Trophoblast cell (in vitro differentiated cells and primary cell): ENCODE measurements around the gene C13orf46.

Source experiments
- DNase-seq, 2 donors: peaks; one replicate each; pipeline ENCODE4 v3.0.0-alpha.2; 2016
- H2AFZ ChIP-seq: 2 replicates; pipeline ENCODE4 v1.6.1; 2013; ENCODE audit warnings: low read length, moderate library complexity, mild to moderate bottlenecking; ENCODE audit not compliant: insufficient read depth, poor library complexity
- H2AK5ac ChIP-seq: 2 replicates; pipeline ENCODE4 v1.6.1; 2013; ENCODE audit warnings: mild to moderate bottlenecking, low read length
- H2BK120ac ChIP-seq: 2 replicates; pipeline ENCODE4 v1.6.1; 2013; ENCODE audit warnings: low read length, mild to moderate bottlenecking, moderate library complexity; ENCODE audit not compliant: insufficient read depth, poor library complexity
- H2BK12ac ChIP-seq: 2 replicates; pipeline ENCODE4 v1.6.1; 2013; ENCODE audit warnings: mild to moderate bottlenecking, low read length, moderate library complexity
- H2BK5ac ChIP-seq: 2 replicates; pipeline ENCODE4 v1.6.1; 2013; ENCODE audit warnings: low read length, low read depth, moderate library complexity, mild to moderate bottlenecking; ENCODE audit not compliant: poor library complexity
- H3K14ac ChIP-seq: 2 replicates; pipeline ENCODE4 v1.6.1; 2013; ENCODE audit warnings: mild to moderate bottlenecking, low read length
- H3K18ac ChIP-seq: 2 replicates; pipeline ENCODE4 v1.6.1; 2013; ENCODE audit warnings: mild to moderate bottlenecking, low read length
- H3K23ac ChIP-seq: 2 replicates; pipeline ENCODE4 v1.6.1; 2013; ENCODE audit warnings: low read length
- H3K27ac ChIP-seq: 2 replicates; pipeline ENCODE4 v1.5.1; 2013; ENCODE audit warnings: low read depth, mild to moderate bottlenecking, inconsistent platforms, low read length, moderate library complexity
- H3K27me3 ChIP-seq: 2 replicates; pipeline ENCODE4 v1.6.1; 2013; ENCODE audit warnings: inconsistent platforms, mild to moderate bottlenecking, low read length, moderate library complexity; ENCODE audit not compliant: insufficient read depth
- H3K36me3 ChIP-seq, 2 experiments: 1 replicate in 1 of 2; 2 replicates in 1 of 2; pipeline ENCODE4 v1.6.1; 2013; ENCODE audit warnings: low read length in 2 of 2, mild to moderate bottlenecking in 2 of 2, moderate library complexity in 1 of 2; ENCODE audit not compliant: insufficient read depth in 2 of 2, control insufficient read depth in 1 of 2
- H3K4ac ChIP-seq: 2 replicates; pipeline ENCODE4 v1.6.1; 2013; ENCODE audit warnings: low read depth, mild to moderate bottlenecking, low read length, moderate library complexity
- H3K4me1 ChIP-seq, 2 experiments: 1 replicate in 1 of 2; 2 replicates in 1 of 2; pipeline ENCODE4 v1.6.1; 2013; ENCODE audit warnings: low read length in 2 of 2, mild to moderate bottlenecking in 2 of 2, moderate library complexity in 1 of 2; ENCODE audit not compliant: insufficient read depth in 2 of 2, control insufficient read depth in 1 of 2
- H3K4me2 ChIP-seq: 2 replicates; pipeline ENCODE4 v1.6.1; 2013; ENCODE audit warnings: inconsistent platforms, mild to moderate bottlenecking, low read length, moderate library complexity
- H3K4me3 ChIP-seq: 2 replicates; pipeline ENCODE4 v1.5.1; 2013; ENCODE audit warnings: mild to moderate bottlenecking, low read depth, low read length, inconsistent platforms
- H3K79me1 ChIP-seq: one replicate; pipeline ENCODE4 v1.6.1; 2013; ENCODE audit warnings: low read length
- H3K79me2 ChIP-seq: 2 replicates; pipeline ENCODE4 v1.6.1; 2013; ENCODE audit warnings: low read length, mild to moderate bottlenecking; ENCODE audit not compliant: control insufficient read depth, insufficient read depth, poor library complexity
- H3K9ac ChIP-seq: 2 replicates; pipeline ENCODE4 v1.6.1; 2013; ENCODE audit warnings: mild to moderate bottlenecking, low read length
- H3K9me3 ChIP-seq: 2 replicates; pipeline ENCODE4 v1.6.1; 2013; ENCODE audit warnings: low read depth, mild to moderate bottlenecking, control low read depth, inconsistent platforms, low read length; ENCODE audit not compliant: insufficient read depth
- H4K12ac ChIP-seq: 2 replicates; pipeline ENCODE4 v1.6.1; 2013; ENCODE audit warnings: low read depth, mild to moderate bottlenecking, low read length, moderate library complexity
- H4K8ac ChIP-seq: 2 replicates; pipeline ENCODE4 v1.6.1; 2013; ENCODE audit warnings: low read depth, mild to moderate bottlenecking, low read length, moderate library complexity
- H4K91ac ChIP-seq: one replicate; pipeline ENCODE4 v1.6.1; 2013; ENCODE audit warnings: low read depth, mild to moderate bottlenecking, low read length, moderate library complexity
- WGBS: extraction: QIAGEN DNeasy Blood & Tissue Kit; methylation state at CpG from one replicate; pipeline ENCODE4 v1.1.7; 2013; ENCODE audit warnings: missing lambda C conversion rate; ENCODE audit not compliant: insufficient read length, insufficient coverage; ENCODE audit errors: extremely low coverage; 5-methylcytosine and 5-hydroxymethylcytosine counted together

C13orf46 gene

GRCh38 chr13:113999618-113999910 is 25.7 kb upstream of the C13orf46 start:
- Histone ChIP-seq H3K27ac (no peak overlapping the region), H3K36me3 (peaks cover 29 to 51% of the 10 kb centered on the region in 2 experiments), H4K8ac (no peak overlapping the region), H2AK5ac (no peak overlapping the region), H3K4me2 (no peak overlapping the region), H4K12ac (no peak overlapping the region), H2AFZ (no peak overlapping the region), H2BK120ac (no peak overlapping the region), H3K9ac (no peak overlapping the region), H2BK5ac (no peak overlapping the region), H3K9me3 (peaks cover 4% of the 10 kb centered on the region), H3K4me3 (no peak overlapping the region), H3K4me1 (no peaks in the 10 kb centered on the region), H3K79me2 (no peaks in the 10 kb centered on the region), H3K23ac (no peak overlapping the region), H3K18ac (no peak overlapping the region), H2BK12ac (no peak overlapping the region), H3K79me1 (no peaks in the 10 kb centered on the region), H4K91ac (no peak overlapping the region), H3K14ac (no peak overlapping the region), H3K4ac (no peak overlapping the region), H3K27me3 (no peaks in the 10 kb centered on the region)
- DNase-seq, result no peak
- WGBS, result no CpG with 5 or more reads among the region's 10 CpGs

GRCh38 chr13:113998781-113999617 is 25.1 kb upstream of the C13orf46 start:
- Histone ChIP-seq H3K79me2 (no peaks in the 10 kb centered on the region), H2AFZ (no peak overlapping the region), H2BK120ac (no peak overlapping the region), H4K8ac (no peak overlapping the region), H4K12ac (no peak overlapping the region), H3K18ac (no peak overlapping the region), H3K23ac (no peak overlapping the region), H3K4me3 (no peak overlapping the region), H3K14ac (no peak overlapping the region), H2BK12ac (no peak overlapping the region), H2BK5ac (no peak overlapping the region), H3K27ac (no peak overlapping the region), H3K4ac (no peak overlapping the region), H3K9me3 (peaks cover 4% of the 10 kb centered on the region), H4K91ac (no peak overlapping the region), H3K36me3 (peaks cover 29 to 48% of the 10 kb centered on the region in 2 experiments), H2AK5ac (no peak overlapping the region), H3K27me3 (no peaks in the 10 kb centered on the region), H3K4me1 (no peaks in the 10 kb centered on the region), H3K4me2 (no peak overlapping the region), H3K79me1 (no peaks in the 10 kb centered on the region), H3K9ac (no peak overlapping the region)
- WGBS, result no CpG with 5 or more reads among the region's 42 CpGs
- DNase-seq, result no peak

- H3K79me1 ChIP-seq, result no peaks in the 10 kb centered on the region
- H3K9me3 ChIP-seq, result peaks cover 4% of the 10 kb centered on the region
- H3K4me1 ChIP-seq, result no peaks in the 10 kb centered on the region
- H3K4ac ChIP-seq, result no peak overlapping the region
- H3K18ac ChIP-seq, result no peak overlapping the region
- H2BK5ac ChIP-seq, result no peak overlapping the region
- no peak overlapping the region for H2AFZ ChIP-seq
- H3K27ac ChIP-seq, result no peak overlapping the region
- no peaks in the 10 kb centered on the region for H3K79me2 ChIP-seq
- H2AK5ac ChIP-seq, result no peak overlapping the region
- H3K14ac ChIP-seq, result no peak overlapping the region
- H4K12ac ChIP-seq, result no peak overlapping the region
- H3K4me3 ChIP-seq, result peak overlapping the region; percentile 31
- H3K9ac ChIP-seq, result no peak overlapping the region
- H2BK12ac ChIP-seq, result no peak overlapping the region
- no peak overlapping the region for H4K91ac ChIP-seq
- WGBS, result no CpG with 5 or more reads among the region's 29 CpGs
- H2BK120ac ChIP-seq, result no peak overlapping the region
- no peaks in the 10 kb centered on the region for H3K27me3 ChIP-seq
- no peak overlapping the region for H3K23ac ChIP-seq
- H3K4me2 ChIP-seq, result no peak overlapping the region
- H3K36me3 ChIP-seq, result peaks cover 29 to 47% of the 10 kb centered on the region in 2 experiments
- DNase-seq, result no peak
- H4K8ac ChIP-seq, result no peak overlapping the region
Measured at GRCh38 chr13:113997845-113998751, 24.2 kb upstream of the C13orf46 start.

GRCh38 chr13:113996912-113997745 is 23.3 kb upstream of the C13orf46 start:
- Histone ChIP-seq H4K91ac (no peak overlapping the region), H3K79me1 (no peaks in the 10 kb centered on the region)

More at GRCh38 chr13:113996912-113997745, 23.3 kb upstream of the C13orf46 start:
- Histone ChIP-seq H3K27ac (no peak overlapping the region), H2AFZ (no peak overlapping the region), H3K4me1 (no peaks in the 10 kb centered on the region), H3K36me3 (peaks cover 31 to 42% of the 10 kb centered on the region in 2 experiments), H3K4me3 (no peak overlapping the region), H3K14ac (no peak overlapping the region), H4K8ac (no peak overlapping the region), H3K27me3 (no peaks in the 10 kb centered on the region), H4K12ac (no peak overlapping the region), H3K4me2 (no peak overlapping the region), H3K9me3 (peaks cover 2% of the 10 kb centered on the region), H2AK5ac (no peak overlapping the region), H2BK5ac (no peak overlapping the region), H2BK12ac (no peak overlapping the region), H3K9ac (no peak overlapping the region), H3K18ac (no peak overlapping the region), H2BK120ac (no peak overlapping the region), H3K23ac (no peak overlapping the region), H3K79me2 (no peaks in the 10 kb centered on the region), H3K4ac (no peak overlapping the region)
- no CpG with 5 or more reads among the region's 13 CpGs for WGBS
- DNase-seq, result no peak
